GM12872 (cell line): ENCODE measurements around the gene INPP4B.

ENCODE experiments used
- CTCF ChIP-seq: IDR thresholded peaks from 3 replicates; pipeline ENCODE4 v1.5.1; 2011; ENCODE audit warnings: low read depth, mild to moderate bottlenecking, low read length, moderate library complexity; ENCODE audit not compliant: insufficient read depth

The INPP4B gene

DNA sequence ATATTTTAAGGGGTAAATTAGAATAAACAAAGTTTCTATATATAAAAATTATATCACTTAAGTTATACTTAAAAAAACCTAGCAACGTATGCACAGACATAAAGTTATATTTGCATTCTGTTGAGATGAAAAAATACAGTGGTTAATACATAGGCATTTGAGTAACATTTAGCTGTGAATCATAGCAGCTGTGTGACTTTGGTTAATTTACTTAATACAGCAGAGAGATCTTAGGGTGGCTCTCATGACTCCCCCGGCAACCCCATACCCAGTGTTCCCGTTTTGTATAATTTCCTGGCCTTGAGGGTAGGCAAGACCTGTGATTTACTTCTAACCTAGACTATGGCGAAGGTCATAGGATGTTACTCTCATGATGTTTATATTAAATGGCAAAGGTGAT is 504.8 kb downstream of the INPP4B start:
- no peak for TF ChIP-seq CTCF

GRCh38 chr4:142339053-142339452 is 507.0 kb downstream of the INPP4B start:
- no peak for TF ChIP-seq CTCF

DNA sequence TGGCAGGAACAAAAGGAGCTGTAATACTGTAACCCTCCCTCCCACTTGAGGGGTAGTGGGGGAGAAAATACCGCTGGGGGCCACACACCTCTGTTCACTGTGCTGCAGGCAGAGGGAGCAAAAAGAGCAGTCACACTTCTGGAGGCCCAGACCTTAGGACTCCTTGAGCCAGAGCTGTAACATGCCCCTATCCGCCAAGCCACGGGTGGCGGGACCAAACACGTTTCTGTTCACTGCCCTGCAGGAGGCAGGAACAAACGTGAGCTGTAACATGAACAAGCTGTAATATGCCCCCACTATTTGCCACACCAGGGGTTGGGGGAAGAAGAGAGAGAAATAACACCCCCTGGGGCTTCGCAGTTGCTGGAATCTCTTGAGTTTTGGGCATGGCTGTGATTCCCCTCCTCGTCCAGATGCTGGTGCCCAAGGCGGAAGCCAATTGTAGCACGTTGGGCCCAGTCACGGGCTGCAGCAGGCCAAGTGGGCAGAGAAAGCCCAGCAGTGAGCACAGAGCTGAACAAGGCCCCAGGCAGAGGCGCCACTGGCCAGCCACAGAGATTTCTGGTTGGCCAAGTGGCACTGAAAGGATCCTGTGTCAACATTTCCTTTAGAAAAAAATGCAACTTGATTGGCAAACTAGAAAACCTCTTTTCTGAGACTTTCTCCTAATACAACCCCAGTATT is 509.7 kb downstream of the INPP4B start:
- TF ChIP-seq CTCF, result no peak

GRCh38 chr4:142334931-142335330 is 511.2 kb downstream of the INPP4B start:
- no peak for TF ChIP-seq CTCF

- no peak for TF ChIP-seq CTCF
These were observed 514.5 kb downstream of the INPP4B start for GRCh38 chr4:142331646-142332045.

- TF ChIP-seq CTCF, result no peak
These were observed 515.0 kb downstream of the INPP4B start for GRCh38 chr4:142331132-142331531.

DNA sequence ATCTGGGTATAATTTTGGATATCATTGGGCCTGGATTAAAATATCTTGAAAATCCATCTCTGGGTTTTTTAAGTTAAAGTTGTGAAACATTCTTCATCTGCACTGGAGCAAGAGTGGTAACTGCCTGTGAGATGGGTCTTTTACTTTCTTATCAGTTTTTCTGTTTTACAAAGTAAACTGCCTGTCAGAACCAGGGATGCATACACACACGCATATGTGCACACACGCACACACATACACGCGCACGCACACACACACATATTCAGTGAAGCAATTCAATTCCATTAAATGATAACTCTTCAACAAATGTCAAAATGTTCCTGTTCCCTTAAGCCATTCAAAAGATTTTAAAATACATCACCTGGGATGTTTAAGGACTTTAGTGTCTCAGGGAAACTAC is 515.8 kb downstream of the INPP4B start:
- no peak for TF ChIP-seq CTCF
